ENCODE measurements around the gene MYO19. TPM values are rescaled to one million over a fixed set of nuclear protein-coding genes. Genes with fewer than 3 reads are reported as not detected.
A peak's percentile ranks its signal among the peaks of the same experiment; 100 is the strongest.

MYO19 gene
- total and polyA plus RNA-seq, 9 of the 15 experiments (the other 6 are each of a cell fraction or from before 2014, with no cell fraction given) = 21.6 to 176 (median 129) TPM

GRCh38 chr17:36463916-36464764 is 70.5 kb downstream of the MYO19 start (continued):
- TF ChIP-seq, protein P1, sequence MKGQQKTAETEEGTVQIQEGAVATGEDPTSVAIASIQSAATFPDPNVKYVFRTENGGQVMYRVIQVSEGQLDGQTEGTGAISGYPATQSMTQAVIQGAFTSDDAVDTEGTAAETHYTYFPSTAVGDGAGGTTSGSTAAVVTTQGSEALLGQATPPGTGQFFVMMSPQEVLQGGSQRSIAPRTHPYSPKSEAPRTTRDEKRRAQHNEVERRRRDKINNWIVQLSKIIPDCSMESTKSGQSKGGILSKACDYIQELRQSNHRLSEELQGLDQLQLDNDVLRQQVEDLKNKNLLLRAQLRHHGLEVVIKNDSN (CRISPR knock-in tag; IDR thresholded peaks at IDR 0.05) = no peak
- no peak for TF ChIP-seq ZNF717 (CRISPR knock-in tag; IDR thresholded peaks at IDR 0.05)
- no peak for TF ChIP-seq FOXK2 (conservative IDR thresholded peaks at IDR 0.05 in 1 of 2, IDR thresholded peaks at IDR 0.05 in 1 of 2; ENCODE audit: low read depth in 2 of 2)
- 0 out of 2 replicates have a peak, but pooled peaks have one; percentile 27 for TF ChIP-seq GABPB1 (CRISPR knock-in tag; IDR thresholded peaks at IDR 0.05)
- no peak for TF ChIP-seq GABPA (tag; conservative IDR thresholded peaks at IDR 0.05; ENCODE audit: low read depth)
- no peak for TF ChIP-seq ZNF165 (CRISPR knock-in tag; IDR thresholded peaks at IDR 0.05; ENCODE audit: borderline replicate concordance)
- no peak for TF ChIP-seq E2F4 (CRISPR knock-in tag; IDR thresholded peaks at IDR 0.05; ENCODE audit: low read depth)
- TF ChIP-seq FOSL1 (tag; conservative IDR thresholded peaks at IDR 0.05) = peak; percentile 50; the same call in 1 of the 2 replicates
- TF ChIP-seq ZNF431 (CRISPR knock-in tag; IDR thresholded peaks at IDR 0.05) = no peak
- peak; percentile 79 for TF ChIP-seq C11orf30 (IDR thresholded peaks at IDR 0.05; ENCODE audit: low read depth)
- TF ChIP-seq FOXA1 (IDR thresholded peaks at IDR 0.05; ENCODE audit: borderline replicate concordance) = no peak
- no peak for TF ChIP-seq BACH1 (tag; IDR thresholded peaks at IDR 0.05)
- TF ChIP-seq SMAD4 (CRISPR knock-in tag; conservative IDR thresholded peaks at IDR 0.05) = peak; percentile 69
- TF ChIP-seq FOXM1 (IDR thresholded peaks at IDR 0.05; ENCODE audit: low read depth) = no peak
- TF ChIP-seq FOXM1 (CRISPR knock-in tag; IDR thresholded peaks at IDR 0.05; ENCODE audit: low read depth) = no peak
- peak in 1 of 2 experiments; percentile 84; a peak in 2 of 4 replicates for TF ChIP-seq SRF (CRISPR knock-in tag; IDR thresholded peaks at IDR 0.05)
- no peak for TF ChIP-seq ILF3 (IDR thresholded peaks at IDR 0.05; ENCODE audit: borderline replicate concordance)
- TF ChIP-seq ATF7 (IDR thresholded peaks at IDR 0.05) = peak; percentile 47
- no peak for TF ChIP-seq RAD21 (CRISPR knock-in tag; conservative IDR thresholded peaks at IDR 0.05 in 1 of 2, IDR thresholded peaks at IDR 0.05 in 1 of 2)
- TF ChIP-seq SNAPC5 (CRISPR knock-in tag; IDR thresholded peaks at IDR 0.05) = no peak
- TF ChIP-seq, protein P2, sequence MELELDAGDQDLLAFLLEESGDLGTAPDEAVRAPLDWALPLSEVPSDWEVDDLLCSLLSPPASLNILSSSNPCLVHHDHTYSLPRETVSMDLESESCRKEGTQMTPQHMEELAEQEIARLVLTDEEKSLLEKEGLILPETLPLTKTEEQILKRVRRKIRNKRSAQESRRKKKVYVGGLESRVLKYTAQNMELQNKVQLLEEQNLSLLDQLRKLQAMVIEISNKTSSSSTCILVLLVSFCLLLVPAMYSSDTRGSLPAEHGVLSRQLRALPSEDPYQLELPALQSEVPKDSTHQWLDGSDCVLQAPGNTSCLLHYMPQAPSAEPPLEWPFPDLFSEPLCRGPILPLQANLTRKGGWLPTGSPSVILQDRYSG (tag; conservative IDR thresholded peaks at IDR 0.05; ENCODE audit: low read depth) = no peak
- no peak for TF ChIP-seq DLX4 (CRISPR knock-in tag; IDR thresholded peaks at IDR 0.05)

All from K562 (cell line).